Adrenal gland (tissue), 12 donors: ENCODE measurements around the gene VEZF1. TPM values are rescaled to one million over a fixed set of nuclear protein-coding genes. Genes with fewer than 3 reads are reported as not detected.
A peak's percentile ranks its signal among the peaks of the same experiment; 100 is the strongest.

Experiments
- DNase-seq, 7 donors: peaks; one replicate each; pipeline ENCODE4 v3.0.0-alpha.2; 2019 to 2020
- H3K27ac ChIP-seq, 5 donors: fragments of 200-600 bp; sonication (generic) in 4 of 5; 1 replicate in 3 of 5; 2 replicates in 2 of 5; pipeline versions ENCODE4 v1.5.1 to v1.8.0; 2016 to 2020; ENCODE audit warnings: mild to moderate bottlenecking in 1 of 5
- H3K27me3 ChIP-seq: fragments of 200-600 bp; 2 replicates; pipeline ENCODE4 v1.8.0; 2021
- H3K36me3 ChIP-seq, 2 donors: fragments of 200-600 bp; replicated peaks in 1 of 2; 1 replicate in 1 of 2; 2 replicates in 1 of 2; pipeline versions ENCODE4 v1.5.1 to v1.8.0; 2018 to 2022
- H3K4me1 ChIP-seq, 2 donors: fragments of 200-600 bp; replicated peaks in 1 of 2; 1 replicate in 1 of 2; 2 replicates in 1 of 2; pipeline versions ENCODE4 v1.5.1 to v1.8.0; 2018 to 2021
- H3K4me3 ChIP-seq, 4 donors: fragments of 200-600 bp; sonication (generic) in 3 of 4; one replicate each; pipeline ENCODE4 v1.5.1; 2016 to 2018
- H3K9me3 ChIP-seq, 3 donors: fragments of 200-600 bp; sonication (generic) in 1 of 3; replicated peaks in 1 of 3; 1 replicate in 2 of 3; 2 replicates in 1 of 3; pipeline versions ENCODE4 v1.5.1 to v1.8.0; 2016 to 2021
- POLR2A ChIP-seq, 2 donors: fragments of 450-650 bp; IDR thresholded peaks; one replicate each; pipeline ENCODE4 v1.6.1; 2017; ENCODE audit warnings: antibody characterized with exemption in 2 of 2, mild to moderate bottlenecking in 2 of 2, moderate library complexity in 1 of 2
- WGBS, 4 donors: extraction: QIAGEN DNeasy Blood & Tissue Kit in 2 of 4; methylation state at CpG; one replicate each; pipeline versions ENCODE4 v1.1.5 to v1.1.7; 2013 to 2017; 5-methylcytosine and 5-hydroxymethylcytosine counted together
- intact Hi-C, 2 donors: fragments of 100-400 bp; cut with DNase I; formaldehyde crosslinking; loops; one replicate each; pipeline versions ENCODE4 v1.14.1 to v1.15.0; 2022 to 2023
- polyA plus RNA-seq, 3 donors: library from polyadenylated mRNA; stranded (reverse); fragments of 200-250 nt in 2 of 3; fragments of 350-450 nt in 1 of 3; fragmentation: Illumina TruSeq in 1 of 3; extraction: RNeasy Lipid Tissue Mini Kit (QIAGEN cat#74804) in 1 of 3; gene quantifications; one replicate each; pipeline ENCODE4 v1.2.3, GENCODE V29; 2013 to 2014
- total RNA-seq, 9 donors: library from RNA; depleted of rRNA in 4 of 9; stranded (reverse); fragments of >200 nt in 4 of 9; fragments of 120-200 nt in 1 of 9; fragmentation: NEBNext Ultra II Directional in 1 of 9; extraction: Animal tissue kit (Norgen Biotek cat#: 25700) in 1 of 9; gene quantifications; one replicate each; pipeline versions ENCODE4 v1.1.0 to v1.2.4, GENCODE V29; 2013 to 2023
- TF ChIP-seq, protein P1 (sequence below), 6 experiments: fragments of 450-650 bp in 4 of 6; fragments of 200-600 bp in 2 of 6; sonication (generic) in 1 of 6; IDR thresholded peaks; 1 replicate in 5 of 6; 2 replicates in 1 of 6; pipeline versions ENCODE4 v1.5.1 to v1.8.0; 2016 to 2021; ENCODE audit warnings: antibody characterized with exemption in 6 of 6, mild to moderate bottlenecking in 2 of 6, moderate library complexity in 1 of 6
- donor health status: healthy with polysubstance abuse.
- donor health status: Bipolar disorder and iron deficiency.
- donor health status: DM: yes; HTN: yes; CAD: no.
- donor health status: DM: no; HTN: no; CAD: no.
- donor health status: DM: no; HTN: no; CAD: no.
- donor health status: DM: yes; HTN: yes; CAD: no.

Gene VEZF1
- total and polyA plus RNA-seq, 12 donors, result 14.1 to 105 (median 65.1) TPM

GRCh38 chr17:57993471-57994365 is 5.7 kb upstream of the VEZF1 start:
- peaks cover 0 to 12% of the 10 kb centered on the region in 2 donors for H3K36me3 ChIP-seq
- H3K27ac ChIP-seq, result no peak overlapping the region
- 39 to 54% (median 42%) methylated on average over 3 of the region's 3 CpGs for WGBS, 4 donors
- DNase-seq, result no peak
- H3K4me1 ChIP-seq, result peaks cover 6 to 28% of the 10 kb centered on the region in 2 donors
- H3K4me3 ChIP-seq, result no peak overlapping the region
- TF ChIP-seq, protein P1, sequence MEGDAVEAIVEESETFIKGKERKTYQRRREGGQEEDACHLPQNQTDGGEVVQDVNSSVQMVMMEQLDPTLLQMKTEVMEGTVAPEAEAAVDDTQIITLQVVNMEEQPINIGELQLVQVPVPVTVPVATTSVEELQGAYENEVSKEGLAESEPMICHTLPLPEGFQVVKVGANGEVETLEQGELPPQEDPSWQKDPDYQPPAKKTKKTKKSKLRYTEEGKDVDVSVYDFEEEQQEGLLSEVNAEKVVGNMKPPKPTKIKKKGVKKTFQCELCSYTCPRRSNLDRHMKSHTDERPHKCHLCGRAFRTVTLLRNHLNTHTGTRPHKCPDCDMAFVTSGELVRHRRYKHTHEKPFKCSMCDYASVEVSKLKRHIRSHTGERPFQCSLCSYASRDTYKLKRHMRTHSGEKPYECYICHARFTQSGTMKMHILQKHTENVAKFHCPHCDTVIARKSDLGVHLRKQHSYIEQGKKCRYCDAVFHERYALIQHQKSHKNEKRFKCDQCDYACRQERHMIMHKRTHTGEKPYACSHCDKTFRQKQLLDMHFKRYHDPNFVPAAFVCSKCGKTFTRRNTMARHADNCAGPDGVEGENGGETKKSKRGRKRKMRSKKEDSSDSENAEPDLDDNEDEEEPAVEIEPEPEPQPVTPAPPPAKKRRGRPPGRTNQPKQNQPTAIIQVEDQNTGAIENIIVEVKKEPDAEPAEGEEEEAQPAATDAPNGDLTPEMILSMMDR (IDR thresholded peaks at IDR 0.05), result no peak
- TF ChIP-seq POLR2A (IDR thresholded peaks at IDR 0.05), result no peak
- intact Hi-C loops, result no loop called here
- H3K27me3 ChIP-seq, result no peaks in the 10 kb centered on the region
- no peaks in the 10 kb centered on the region for H3K9me3 ChIP-seq

DNA sequence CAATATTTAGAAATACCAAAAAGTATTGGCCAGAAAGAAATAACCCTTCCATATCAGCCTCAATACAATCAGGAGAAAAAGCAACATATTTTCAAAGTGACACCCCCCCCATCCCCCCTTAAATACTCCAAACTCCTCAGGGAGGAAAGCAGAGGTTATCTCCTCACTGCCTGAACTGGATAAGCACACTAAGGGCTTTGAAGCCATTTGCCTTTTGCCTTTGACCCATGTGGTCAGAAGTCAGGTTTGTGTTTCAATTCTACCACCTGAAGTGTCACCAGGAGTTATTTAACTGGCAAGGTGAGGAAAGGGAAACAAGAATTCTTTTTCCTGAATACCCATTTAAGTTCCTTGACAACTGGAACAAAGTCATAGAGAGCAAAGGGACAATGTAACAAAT is 3.5 kb upstream of the VEZF1 start:
- H3K36me3 ChIP-seq, result no peaks in the 10 kb centered on the region

DNA sequence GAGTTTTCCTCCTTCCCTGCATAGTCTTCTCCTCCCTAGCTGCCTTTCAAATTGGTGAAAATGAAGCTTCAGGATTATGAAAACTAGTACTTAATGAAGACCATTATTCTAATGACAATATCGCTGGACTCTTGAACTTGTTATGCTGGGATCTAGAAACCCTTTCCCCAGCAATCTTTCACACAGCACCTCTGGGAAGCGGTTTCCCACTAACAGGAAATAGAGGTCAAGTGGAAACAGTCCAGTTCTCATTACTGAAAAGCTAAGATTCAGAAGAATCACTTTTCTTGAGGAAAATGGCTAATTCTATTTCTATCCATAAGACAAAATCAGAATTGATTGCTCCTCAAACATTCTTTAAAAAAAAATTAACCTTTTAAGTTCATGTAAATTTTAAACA is 2.0 kb upstream of the VEZF1 start:
- WGBS, 4 donors, result 39 to 60% (median 50%) methylated on average over 2 of the region's 2 CpGs
- intact Hi-C loops, result no loop called here
- Histone ChIP-seq H3K4me3 (no peak overlapping the region), H3K4me1 (peaks cover 23 to 39% of the 10 kb centered on the region in 2 donors), H3K36me3 (no peaks in the 10 kb centered on the region), H3K9me3 (no peaks in the 10 kb centered on the region), H3K27me3 (no peaks in the 10 kb centered on the region), H3K27ac (peak overlapping the region in 3 of 5 donors; percentile 46 to 97 (median 96))
- DNase-seq, result no peak
- TF ChIP-seq, protein P1 (IDR thresholded peaks at IDR 0.05), result no peak
- TF ChIP-seq POLR2A (IDR thresholded peaks at IDR 0.05), result no peak

More for the DNA sequence above, 3.5 kb upstream of the VEZF1 start:
- TF ChIP-seq, protein P1 (IDR thresholded peaks at IDR 0.05), result no peak
- TF ChIP-seq POLR2A (IDR thresholded peaks at IDR 0.05), result no peak
- Histone ChIP-seq H3K4me1 (peaks cover 8 to 28% of the 10 kb centered on the region in 2 donors), H3K9me3 (no peaks in the 10 kb centered on the region), H3K27ac (no peak overlapping the region), H3K27me3 (no peaks in the 10 kb centered on the region), H3K4me3 (no peak overlapping the region)
- no peak for DNase-seq
- intact Hi-C loops, result no loop called here

GRCh38 chr17:57988301-57989250 is 522 bp upstream of the VEZF1 start:
- intact Hi-C loops, result no loop called here
- WGBS, 4 donors, result 1 to 3% (median 1%) methylated on average over 14 to 54 of the region's 54 CpGs
- H3K4me1 ChIP-seq, result peaks cover 30 to 48% of the 10 kb centered on the region in 2 donors

More at GRCh38 chr17:57988301-57989250, 522 bp upstream of the VEZF1 start:
- H3K27ac ChIP-seq, result peak overlapping the region; percentile 75 to 97 (median 96)
- peak; percentile 74 to 83 (median 75) for DNase-seq
- TF ChIP-seq, protein P1 (IDR thresholded peaks at IDR 0.05), result peak in 1 of 6 experiments; percentile 7
- peak in 1 of 2 donors; percentile 71 for TF ChIP-seq POLR2A (IDR thresholded peaks at IDR 0.05)
- no peaks in the 10 kb centered on the region for H3K36me3 ChIP-seq
- H3K9me3 ChIP-seq, result no peaks in the 10 kb centered on the region
- H3K27me3 ChIP-seq, result no peaks in the 10 kb centered on the region
- H3K4me3 ChIP-seq, result peak overlapping the region in 3 of 4 donors; percentile 50 to 94 (median 71)
